Cardiac muscle cell (in vitro differentiated cells and primary cell): ENCODE data around the gene DCST2. TPM values are rescaled to one million over a fixed set of nuclear protein-coding genes. Genes with fewer than 3 reads are reported as not detected.

Experiments used
- DNase-seq, 2 donors: peaks; one replicate each; pipeline versions ENCODE4 v3.0.0 to v3.0.0-alpha.2; 2010 to 2017; ENCODE audit warnings: low read depth in 1 of 2, low spot score in 1 of 2
- H3K27ac ChIP-seq: fragments of 200-600 bp; sonication (generic); 2 replicates; pipeline ENCODE4 v1.5.1; 2016
- H3K27me3 ChIP-seq: fragments of 200-600 bp; sonication (generic); 2 replicates; pipeline ENCODE4 v1.6.0; 2016; ENCODE audit warnings: control low read depth
- H3K36me3 ChIP-seq: fragments of 200-600 bp; sonication (generic); 2 replicates; pipeline ENCODE4 v1.5.1; 2016; ENCODE audit warnings: control low read depth
- H3K4me1 ChIP-seq: fragments of 200-600 bp; sonication (generic); 2 replicates; pipeline ENCODE4 v1.8.1; 2017; ENCODE audit warnings: low read depth, mild to moderate bottlenecking, mixed run types
- H3K4me3 ChIP-seq: fragments of 200-600 bp; sonication (generic); 2 replicates; pipeline ENCODE4 v1.5.1; 2016; ENCODE audit warnings: mild to moderate bottlenecking
- H3K9me3 ChIP-seq: fragments of 200-600 bp; sonication (generic); 2 replicates; pipeline ENCODE4 v1.5.1; 2017; ENCODE audit warnings: low read depth, mild to moderate bottlenecking, control low read depth
- polyA plus RNA-seq: library from polyadenylated mRNA; unstranded; fragments of >200 nt; fragmentation: Nextera tagmentation; extraction: Ambion mirVana; gene quantifications from 2 replicates; pipeline ENCODE4 v1.2.1, GENCODE V29; 2016
- total RNA-seq: library from RNA; depleted of rRNA; stranded (reverse); fragments of >200 nt; gene quantifications from 2 replicates; pipeline ENCODE4 v1.2.3, GENCODE V29; 2016
- TF ChIP-seq, protein P1 (sequence below): IDR thresholded peaks from 2 replicates; pipeline ENCODE4 v1.5.1; 2012; ENCODE audit warnings: low read depth, mild to moderate bottlenecking, low read length

Gene DCST2
- total and polyA plus RNA-seq, 2 experiments from 2014 or later: 1.1 to 5.4 TPM

DNA sequence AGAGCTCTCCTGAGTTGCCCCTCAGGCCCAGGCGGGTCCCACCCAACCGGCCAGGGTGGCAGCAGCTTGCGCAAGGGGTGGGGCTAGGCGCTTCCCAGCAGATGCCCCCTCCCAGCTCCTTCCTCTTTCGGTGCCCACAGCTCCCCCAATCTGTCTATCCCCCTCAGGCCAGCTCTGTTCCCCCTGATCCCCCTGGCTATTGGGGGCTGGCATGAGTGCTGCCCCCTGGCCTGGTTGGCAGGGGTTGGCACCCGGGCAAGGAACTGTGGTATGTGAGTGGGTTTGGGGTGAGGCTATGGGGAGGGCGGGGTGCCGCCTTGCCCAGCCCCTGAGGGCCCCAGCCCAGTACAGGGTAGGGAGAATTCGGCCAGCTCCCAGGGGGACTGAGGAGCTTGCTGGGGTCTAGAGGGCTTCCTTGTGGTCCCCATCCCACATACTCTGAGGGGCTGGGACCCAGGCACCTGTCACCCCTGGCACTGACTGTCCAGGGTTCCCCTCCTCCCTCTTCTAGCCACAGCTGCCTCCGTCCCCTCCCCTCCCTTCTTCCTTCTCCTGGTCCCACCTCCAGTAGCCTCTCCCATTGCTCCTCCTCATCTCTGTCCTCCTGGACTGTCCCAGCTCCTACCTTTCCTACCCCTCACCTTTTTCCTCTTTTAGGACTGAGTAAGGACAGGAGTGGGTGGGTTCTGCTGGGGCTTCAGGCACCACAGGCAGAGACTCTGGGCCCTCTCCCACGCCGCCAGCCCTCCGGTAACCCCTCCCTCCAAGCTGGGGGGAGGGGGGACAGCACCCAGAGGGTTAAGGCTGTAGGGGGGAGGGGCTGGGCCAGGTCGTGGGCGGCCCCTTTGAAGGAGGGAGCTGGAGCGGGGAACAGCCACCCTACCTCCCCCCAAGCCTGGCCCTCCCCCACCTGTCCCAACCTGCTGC is 25.3 kb downstream of the DCST2 start:
- H3K27ac ChIP-seq: no peak overlapping the region
- DNase-seq: no peak
- no peak overlapping the region for H3K4me3 ChIP-seq
- H3K4me1 ChIP-seq: no peaks in the 10 kb centered on the region
- TF ChIP-seq, protein P1, sequence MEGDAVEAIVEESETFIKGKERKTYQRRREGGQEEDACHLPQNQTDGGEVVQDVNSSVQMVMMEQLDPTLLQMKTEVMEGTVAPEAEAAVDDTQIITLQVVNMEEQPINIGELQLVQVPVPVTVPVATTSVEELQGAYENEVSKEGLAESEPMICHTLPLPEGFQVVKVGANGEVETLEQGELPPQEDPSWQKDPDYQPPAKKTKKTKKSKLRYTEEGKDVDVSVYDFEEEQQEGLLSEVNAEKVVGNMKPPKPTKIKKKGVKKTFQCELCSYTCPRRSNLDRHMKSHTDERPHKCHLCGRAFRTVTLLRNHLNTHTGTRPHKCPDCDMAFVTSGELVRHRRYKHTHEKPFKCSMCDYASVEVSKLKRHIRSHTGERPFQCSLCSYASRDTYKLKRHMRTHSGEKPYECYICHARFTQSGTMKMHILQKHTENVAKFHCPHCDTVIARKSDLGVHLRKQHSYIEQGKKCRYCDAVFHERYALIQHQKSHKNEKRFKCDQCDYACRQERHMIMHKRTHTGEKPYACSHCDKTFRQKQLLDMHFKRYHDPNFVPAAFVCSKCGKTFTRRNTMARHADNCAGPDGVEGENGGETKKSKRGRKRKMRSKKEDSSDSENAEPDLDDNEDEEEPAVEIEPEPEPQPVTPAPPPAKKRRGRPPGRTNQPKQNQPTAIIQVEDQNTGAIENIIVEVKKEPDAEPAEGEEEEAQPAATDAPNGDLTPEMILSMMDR: no peak
- no peaks in the 10 kb centered on the region for H3K36me3 ChIP-seq
- no peaks in the 10 kb centered on the region for H3K9me3 ChIP-seq
- no peaks in the 10 kb centered on the region for H3K27me3 ChIP-seq

DNA sequence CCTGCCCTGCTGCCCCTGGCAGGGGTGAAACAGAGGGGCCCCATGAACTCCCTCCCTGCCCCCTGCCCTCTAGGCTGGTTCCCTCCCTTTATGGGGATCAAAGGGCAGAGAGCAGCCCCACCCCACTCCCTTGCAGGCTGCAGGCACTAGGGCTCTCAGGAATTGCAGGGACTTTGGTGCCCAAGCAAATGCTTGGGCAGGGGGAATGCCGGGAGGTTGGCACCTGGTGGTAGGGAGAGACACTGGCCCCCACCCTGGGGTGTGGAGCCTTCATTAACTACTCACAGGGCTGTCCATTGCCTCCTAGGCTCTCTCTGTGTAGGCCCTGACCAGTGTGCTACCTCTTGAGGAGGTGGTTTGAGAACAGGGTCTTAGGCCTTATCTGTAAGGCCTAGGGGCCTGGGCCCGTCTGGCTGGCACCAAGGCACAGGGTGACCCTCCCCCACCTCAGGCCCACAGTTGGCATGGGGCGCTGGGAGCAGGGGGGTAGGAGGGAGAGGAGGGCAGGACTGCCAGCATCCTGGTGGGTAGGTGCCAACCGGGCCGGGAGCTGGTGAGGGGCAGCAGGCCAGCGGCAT is 26.2 kb downstream of the DCST2 start:
- TF ChIP-seq, protein P1: no peak
- no peaks in the 10 kb centered on the region for H3K4me1 ChIP-seq
- no peaks in the 10 kb centered on the region for H3K36me3 ChIP-seq
- no peaks in the 10 kb centered on the region for H3K27me3 ChIP-seq
- DNase-seq: no peak
- no peak overlapping the region for H3K27ac ChIP-seq
- H3K4me3 ChIP-seq: no peak overlapping the region
- no peaks in the 10 kb centered on the region for H3K9me3 ChIP-seq

DNA sequence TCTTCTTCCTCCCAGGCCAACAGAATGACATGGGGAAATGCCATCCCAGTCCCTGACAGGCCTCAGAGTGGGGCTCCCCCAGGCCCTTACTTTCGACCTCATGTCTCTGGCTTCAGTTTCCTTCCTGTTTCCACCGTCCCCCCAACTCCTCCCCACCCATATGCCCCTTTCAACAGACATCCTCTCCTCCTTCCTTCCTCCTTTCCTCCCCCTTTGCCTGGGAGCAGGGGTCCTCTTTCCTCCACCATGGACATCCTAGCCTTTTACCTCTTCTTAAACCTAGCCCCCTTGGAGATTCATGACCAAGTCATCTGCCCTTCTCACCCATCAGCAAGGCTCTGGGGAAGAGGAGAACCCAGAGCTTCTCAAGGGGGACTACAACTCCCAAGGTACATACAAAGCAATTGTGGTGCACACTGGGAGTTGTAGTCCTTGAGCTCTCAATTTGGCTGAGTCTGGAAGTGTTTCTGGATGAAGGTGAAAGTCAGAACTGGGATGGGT is 26.9 kb downstream of the DCST2 start:
- DNase-seq: peak in 1 of 2 donors; percentile 41
- Histone ChIP-seq H3K36me3 (no peaks in the 10 kb centered on the region), H3K27me3 (no peaks in the 10 kb centered on the region), H3K4me1 (no peaks in the 10 kb centered on the region), H3K27ac (no peak overlapping the region), H3K4me3 (no peak overlapping the region), H3K9me3 (no peaks in the 10 kb centered on the region)
- TF ChIP-seq, protein P1: no peak

DNA sequence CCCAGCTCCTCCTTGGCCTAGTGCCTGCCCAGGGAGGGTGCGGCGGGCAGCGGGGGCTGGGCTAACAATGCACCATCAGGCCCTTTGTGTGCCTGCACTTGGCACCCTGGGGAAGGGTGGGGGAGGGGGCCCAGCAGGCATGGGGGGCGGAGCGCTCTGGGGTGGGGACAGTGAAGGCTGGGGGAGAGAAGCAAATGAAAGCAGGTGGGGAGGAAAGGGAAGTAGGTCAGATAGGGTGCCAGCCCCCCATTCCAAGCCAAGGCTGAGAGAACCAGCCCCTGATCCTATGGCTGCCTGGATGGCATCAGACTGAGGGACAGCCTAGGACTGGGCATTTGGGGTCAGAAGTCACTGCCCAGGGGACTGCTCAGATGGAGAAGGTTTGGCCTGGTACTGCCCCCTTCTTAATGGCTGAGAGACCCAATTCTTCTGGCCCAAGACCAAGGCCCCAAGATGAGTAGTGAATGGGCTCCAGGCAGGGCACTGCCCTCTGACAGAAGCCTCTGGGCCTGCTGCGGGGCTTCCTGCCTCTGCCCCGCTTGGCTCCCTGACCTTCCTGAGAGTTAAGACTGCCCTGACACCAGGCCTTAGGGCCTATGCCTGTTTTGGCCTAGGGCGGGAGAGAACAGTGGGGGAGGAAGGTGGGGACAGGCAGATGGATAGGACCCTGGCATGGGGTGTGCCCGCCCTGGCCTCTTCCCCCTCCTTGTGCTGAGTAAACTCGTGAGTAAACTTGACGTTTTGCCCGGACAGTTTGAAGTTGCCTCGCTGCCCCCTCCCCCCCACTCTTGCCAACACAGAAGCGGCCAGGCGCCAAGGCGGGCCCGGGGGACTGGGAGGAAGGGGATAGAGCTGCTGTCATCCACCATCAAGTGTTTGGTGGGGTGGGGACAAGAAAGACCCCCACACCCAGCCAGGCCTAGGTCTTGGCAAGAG is 28.2 kb downstream of the DCST2 start:
- no peak for DNase-seq
- Histone ChIP-seq H3K27me3 (no peaks in the 10 kb centered on the region), H3K27ac (no peak overlapping the region), H3K9me3 (no peaks in the 10 kb centered on the region), H3K4me3 (no peak overlapping the region), H3K4me1 (no peaks in the 10 kb centered on the region), H3K36me3 (no peaks in the 10 kb centered on the region)
- TF ChIP-seq, protein P1: no peak
